Coronary artery (tissue), 2 donors: Measurements from ENCODE around the gene PIM2.

Experiments
- DNase-seq: peaks from one replicate; pipeline ENCODE4 v3.0.0-alpha.2; 2017; ENCODE audit warnings: low spot score
- H3K27ac ChIP-seq, 2 donors: fragments of 200-600 bp; sonication (generic); one replicate each; pipeline ENCODE4 v1.5.1; 2016 to 2019
- H3K4me3 ChIP-seq: fragments of 200-600 bp; sonication (generic); 2 replicates; pipeline ENCODE4 v1.5.1; 2016; ENCODE audit warnings: mild to moderate bottlenecking, moderate library complexity
- TF ChIP-seq, protein P1 (sequence below): fragments of 200-600 bp; sonication (generic); IDR thresholded peaks from one replicate; pipeline ENCODE4 v1.5.1; 2019; ENCODE audit warnings: antibody characterized with exemption

Gene PIM2

DNA sequence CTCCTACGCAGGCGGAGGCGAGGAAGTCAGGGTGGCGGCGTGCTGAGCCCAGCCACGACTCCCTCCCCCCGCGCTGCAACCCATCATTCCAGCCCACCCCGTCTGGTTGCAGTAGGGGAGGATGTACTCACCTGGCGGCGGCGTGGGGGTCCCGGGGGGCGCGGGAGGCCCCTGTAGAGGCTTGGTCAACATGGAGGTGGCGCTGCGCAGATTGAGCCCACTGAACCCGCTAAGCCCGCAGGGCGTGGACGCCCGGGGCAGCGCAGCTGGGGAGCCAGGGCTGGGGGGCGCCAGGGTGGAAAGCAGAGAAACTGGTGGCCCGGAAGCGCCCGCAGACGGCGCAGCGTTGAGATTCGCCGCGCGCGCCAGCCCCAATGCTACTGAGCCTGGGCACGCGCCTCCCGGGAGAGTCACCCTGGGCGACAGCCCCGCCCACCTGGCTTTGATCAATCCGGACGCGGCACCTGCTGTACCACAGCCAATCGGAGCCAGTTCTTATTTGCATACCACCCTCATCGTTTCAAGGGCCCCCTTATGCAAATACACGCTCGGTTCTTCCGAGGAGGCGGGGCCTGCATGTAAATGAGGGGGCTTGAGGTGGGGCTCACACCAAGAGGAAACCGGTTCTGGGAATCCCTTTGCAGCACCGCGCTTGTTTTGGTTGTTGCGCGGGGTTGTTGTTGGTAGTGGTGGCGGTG lies at the start of gene PIM2:
PIM2 (minus strand) TSS at position 382 of the 698 bp plus-strand sequence; CDS start at position 192, 190 bp downstream.
- Histone ChIP-seq H3K27ac (peak within 1 kb of the TSS; percentile 83 to 92), H3K4me3 (peak within 1 kb of the TSS; percentile 76)
- peak; percentile 91 for DNase-seq
- TF ChIP-seq, protein P1, sequence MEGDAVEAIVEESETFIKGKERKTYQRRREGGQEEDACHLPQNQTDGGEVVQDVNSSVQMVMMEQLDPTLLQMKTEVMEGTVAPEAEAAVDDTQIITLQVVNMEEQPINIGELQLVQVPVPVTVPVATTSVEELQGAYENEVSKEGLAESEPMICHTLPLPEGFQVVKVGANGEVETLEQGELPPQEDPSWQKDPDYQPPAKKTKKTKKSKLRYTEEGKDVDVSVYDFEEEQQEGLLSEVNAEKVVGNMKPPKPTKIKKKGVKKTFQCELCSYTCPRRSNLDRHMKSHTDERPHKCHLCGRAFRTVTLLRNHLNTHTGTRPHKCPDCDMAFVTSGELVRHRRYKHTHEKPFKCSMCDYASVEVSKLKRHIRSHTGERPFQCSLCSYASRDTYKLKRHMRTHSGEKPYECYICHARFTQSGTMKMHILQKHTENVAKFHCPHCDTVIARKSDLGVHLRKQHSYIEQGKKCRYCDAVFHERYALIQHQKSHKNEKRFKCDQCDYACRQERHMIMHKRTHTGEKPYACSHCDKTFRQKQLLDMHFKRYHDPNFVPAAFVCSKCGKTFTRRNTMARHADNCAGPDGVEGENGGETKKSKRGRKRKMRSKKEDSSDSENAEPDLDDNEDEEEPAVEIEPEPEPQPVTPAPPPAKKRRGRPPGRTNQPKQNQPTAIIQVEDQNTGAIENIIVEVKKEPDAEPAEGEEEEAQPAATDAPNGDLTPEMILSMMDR: no peak

DNA sequence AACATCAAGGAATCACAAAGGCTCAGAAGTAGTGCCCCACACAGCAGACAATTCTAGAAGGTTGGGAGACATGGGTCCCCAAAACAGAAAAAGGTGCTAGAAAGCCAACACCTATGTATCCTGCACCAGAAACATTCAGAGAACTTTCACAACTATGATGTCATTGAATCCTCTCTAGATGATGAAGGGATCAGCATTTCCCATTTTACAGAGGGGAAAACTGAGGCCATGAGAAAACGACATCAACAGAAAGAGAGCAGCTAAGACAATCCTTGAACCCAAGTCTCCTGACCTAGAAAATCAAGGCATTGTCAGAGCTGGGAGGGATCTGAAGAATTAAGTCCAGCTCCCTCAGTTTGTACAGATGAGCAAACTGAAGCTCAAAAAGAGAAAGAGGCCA lies 49.6 kb upstream of the PIM2 start:
- Histone ChIP-seq H3K4me3 (no peak overlapping the region), H3K27ac (no peak overlapping the region)
- DNase-seq: no peak
- TF ChIP-seq, protein P1: no peak

DNA sequence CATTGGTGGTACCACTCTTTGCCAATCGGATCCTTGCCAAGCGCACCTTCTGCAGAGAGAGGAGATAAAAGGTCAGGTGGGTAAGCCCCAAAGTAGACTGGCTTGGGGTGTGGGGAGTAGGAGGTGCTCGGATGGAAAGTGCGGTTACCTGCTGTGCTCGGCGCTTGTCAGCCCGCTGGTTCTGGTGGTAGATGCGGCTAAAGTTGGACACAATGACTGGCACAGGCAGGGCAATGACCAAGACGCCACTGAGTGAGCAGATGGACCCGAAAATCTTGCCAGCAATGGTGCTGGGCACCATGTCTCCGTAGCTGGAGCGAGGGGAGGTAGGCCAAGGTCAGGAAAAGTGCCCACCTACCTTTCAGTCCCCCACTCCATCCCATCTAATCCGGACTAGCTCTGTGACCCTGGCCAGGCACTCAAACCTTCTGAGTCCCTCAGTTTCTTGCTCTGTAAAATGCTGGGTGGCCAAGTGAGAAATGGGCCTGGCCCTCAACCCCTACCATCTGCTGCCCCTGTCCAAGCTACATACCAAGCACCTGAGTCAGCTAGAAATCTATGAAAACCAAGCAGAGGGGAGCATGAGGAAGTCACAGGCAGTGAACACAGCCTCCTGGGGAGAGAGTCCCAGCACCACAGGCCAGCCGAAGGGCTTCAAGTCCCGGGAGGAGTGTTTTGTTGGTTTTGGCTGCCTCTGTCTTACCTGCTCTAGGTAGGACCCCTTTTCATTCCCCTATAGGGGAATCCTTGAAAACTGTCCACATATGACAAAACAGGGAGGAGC lies 48.2 kb upstream of the PIM2 start:
- Histone ChIP-seq H3K27ac (peak overlapping the region in 1 of 2 donors; percentile 41), H3K4me3 (no peak overlapping the region)
- no peak for DNase-seq
- TF ChIP-seq, protein P1: no peak

DNA sequence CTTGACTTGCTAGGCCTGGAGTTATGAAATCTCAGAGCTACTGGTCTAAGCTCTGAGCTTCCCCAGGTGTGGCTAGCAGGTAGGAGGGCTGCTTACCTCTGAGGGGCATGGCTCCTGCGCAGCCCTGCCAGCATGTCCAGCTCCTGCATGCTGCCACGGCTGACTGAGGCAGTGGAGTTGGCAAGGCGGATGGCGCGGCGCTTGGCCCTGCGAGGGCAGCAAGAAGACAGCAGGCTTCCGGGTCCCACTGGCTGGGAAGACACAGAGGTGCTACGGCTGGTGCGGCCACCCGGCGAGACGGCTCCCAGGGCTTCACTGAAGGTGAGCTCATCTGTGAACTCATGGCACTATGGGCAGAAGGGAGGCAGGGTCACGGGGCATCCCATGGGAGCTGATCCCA lies 47.1 kb upstream of the PIM2 start:
- H3K27ac ChIP-seq: no peak overlapping the region
- TF ChIP-seq, protein P1: no peak
- no peak for DNase-seq
- H3K4me3 ChIP-seq: no peak overlapping the region

DNA sequence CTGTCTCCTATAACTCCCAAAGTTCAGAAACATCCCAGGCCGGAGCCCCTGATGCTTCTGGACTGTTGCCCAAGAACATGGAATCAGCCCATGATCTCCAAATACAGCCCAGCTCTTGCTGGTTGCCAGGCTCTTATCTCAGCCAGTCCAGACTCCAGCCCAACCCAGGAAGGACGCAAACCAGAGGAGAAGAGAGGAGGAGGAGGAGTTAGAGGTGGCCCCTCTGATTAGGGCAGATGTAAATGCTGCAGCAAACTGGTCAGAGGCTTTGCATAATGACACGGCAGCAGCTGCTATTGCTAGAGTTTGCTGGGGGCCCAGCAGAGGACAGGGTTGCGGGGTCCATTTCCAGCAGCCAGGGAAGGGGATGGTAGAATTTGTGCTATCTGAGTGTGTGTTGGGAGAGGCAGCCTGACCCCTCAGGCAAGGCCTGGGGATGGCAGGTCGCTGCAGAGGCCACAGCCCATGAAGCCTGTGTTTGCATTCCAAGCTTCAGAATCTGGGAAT lies 42.8 kb upstream of the PIM2 start:
- DNase-seq: peak; percentile 71
- TF ChIP-seq, protein P1: no peak
- H3K4me3 ChIP-seq: no peak overlapping the region
- peak overlapping the region in 1 of 2 donors; percentile 84 for H3K27ac ChIP-seq

DNA sequence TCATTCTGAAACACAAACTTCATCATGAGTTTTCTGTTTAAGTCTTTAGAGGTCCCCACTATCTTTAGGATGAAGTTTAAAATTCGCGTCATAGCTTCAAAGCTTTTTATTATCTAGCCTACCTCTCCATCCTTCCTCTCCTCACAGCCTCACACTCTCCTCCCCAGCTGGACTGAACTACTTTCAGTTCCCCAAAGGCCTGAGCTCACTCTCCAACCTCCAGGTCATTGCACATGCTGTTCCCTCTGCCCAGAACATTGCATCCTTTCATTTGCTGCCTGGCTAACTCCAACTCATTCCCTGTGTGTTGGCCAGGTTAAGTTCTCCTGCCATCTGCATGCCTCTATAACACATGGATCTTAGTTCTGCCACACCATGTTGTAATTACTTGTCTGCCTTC lies 41.5 kb upstream of the PIM2 start:
- H3K4me3 ChIP-seq: no peak overlapping the region
- no peak for DNase-seq
- H3K27ac ChIP-seq: peak overlapping the region in 1 of 2 donors; percentile 84
- TF ChIP-seq, protein P1: no peak
